OCI-LY7 (cell line): ENCODE measurements around the gene SLC17A4. TPM values are rescaled to one million over a fixed set of nuclear protein-coding genes. Genes with fewer than 3 reads are reported as not detected.

Experiments
- BruUV-seq: library from RNA; stranded (reverse); fragments of 400-500 nt; replicated peaks from 2 replicates; lab custom pipeline; 2021; lab: Mats Ljungman, UMichigan
- CTCF ChIA-PET: fragments of 300-600 bp; sonication (Branson Sonifier 250); formaldehyde crosslinking; loops from one replicate; lab custom pipeline; 2022; ENCODE audit warnings: antibody characterized with exemption; ENCODE audit not compliant: unreplicated experiment; lab: Charles Lee
- POLR2A ChIA-PET: fragments of 300-600 bp; sonication (Branson Sonifier 250); formaldehyde crosslinking; loops from one replicate; lab custom pipeline; 2022; ENCODE audit warnings: antibody characterized with exemption; lab: Charles Lee
- DNase-seq: peaks from one replicate; pipeline ENCODE4 v3.0.0-alpha.2; 2015; ENCODE audit warnings: low spot score
- H2AFZ ChIP-seq: fragments of 200-600 bp; sonication (generic), shearing (Covaris generic); 2 replicates; pipeline ENCODE4 v1.6.1; 2014; ENCODE audit warnings: mild to moderate bottlenecking, antibody characterized with exemption, low read length, moderate library complexity
- H3K27ac ChIP-seq: fragments of 200-600 bp; sonication (generic); 2 replicates; pipeline ENCODE4 v1.5.1; 2014; ENCODE audit warnings: mixed run types, low read depth, mild to moderate bottlenecking, moderate library complexity, low read length, inconsistent platforms; ENCODE audit not compliant: poor library complexity, severe bottlenecking
- H3K36me3 ChIP-seq: fragments of 200-600 bp; sonication (generic); 2 replicates; pipeline ENCODE4 v1.6.1; 2014; ENCODE audit warnings: mild to moderate bottlenecking, antibody characterized with exemption, low read length, moderate library complexity, mixed read lengths; ENCODE audit not compliant: insufficient read depth
- H3K4me1 ChIP-seq: fragments of 200-600 bp; sonication (generic); 2 replicates; pipeline ENCODE4 v1.5.1; 2014; ENCODE audit warnings: mild to moderate bottlenecking, low read length; ENCODE audit not compliant: insufficient read depth, poor library complexity, severe bottlenecking
- H3K4me2 ChIP-seq: fragments of 200-600 bp; sonication (generic); 2 replicates; pipeline ENCODE4 v1.6.1; 2014; ENCODE audit warnings: mild to moderate bottlenecking, low read length
- H3K4me3 ChIP-seq: fragments of 200-600 bp; sonication (generic); 2 replicates; pipeline ENCODE4 v1.5.1; 2014; ENCODE audit warnings: mild to moderate bottlenecking, low read depth, low read length; ENCODE audit not compliant: poor library complexity, severe bottlenecking
- H3K79me2 ChIP-seq: fragments of 200-600 bp; sonication (generic); 2 replicates; pipeline ENCODE4 v1.6.1; 2016; ENCODE audit warnings: low read depth, mild to moderate bottlenecking, low read length, moderate library complexity, mixed read lengths; ENCODE audit not compliant: insufficient read depth
- H3K9me2 ChIP-seq: fragments of 200-600 bp; sonication (generic); 2 replicates; pipeline ENCODE4 v1.6.1; 2016; ENCODE audit warnings: mild to moderate bottlenecking, low read length, mixed read lengths; ENCODE audit not compliant: insufficient read depth
- H3K9me3 ChIP-seq: fragments of 200-600 bp; sonication (generic); 2 replicates; pipeline ENCODE4 v1.6.1; 2014; ENCODE audit warnings: mild to moderate bottlenecking, mixed run types, low read length, mixed read lengths
- H4K20me1 ChIP-seq: fragments of 200-600 bp; sonication (generic); 2 replicates; pipeline ENCODE4 v1.6.1; 2014; ENCODE audit warnings: mild to moderate bottlenecking, antibody characterized with exemption, low read length, moderate library complexity, mixed read lengths; ENCODE audit not compliant: insufficient read depth
- CTCF ChIP-seq: fragments of 200-600 bp; sonication (generic); conservative IDR thresholded peaks from 2 replicates; pipeline ENCODE4 v1.5.1; 2014; ENCODE audit warnings: mild to moderate bottlenecking, antibody characterized with exemption, low read length, moderate library complexity, mixed read lengths
- EZH2phosphoT487 ChIP-seq: fragments of 200-600 bp; sonication (generic); IDR thresholded peaks from 2 replicates; pipeline ENCODE4 v1.6.1; 2018; ENCODE audit warnings: low read depth, borderline replicate concordance, mild to moderate bottlenecking, mixed run types, antibody characterized with exemption, low read length, moderate library complexity, mixed read lengths
- intact Hi-C: fragments of 100-400 bp; cut with micrococcal nuclease; formaldehyde crosslinking; loops from one replicate; pipeline ENCODE4 v1.10.0; 2022; ENCODE audit not compliant: unreplicated experiment
- total RNA-seq, 2 experiments: library from RNA; depleted of rRNA in 1 of 2; stranded (reverse); fragments of >200 nt in 1 of 2; shearing (Covaris generic) in 1 of 2; gene quantifications; 2 replicates each; pipeline ENCODE4 v1.2.3, GENCODE V29; 2014 to 2022

The SLC17A4 gene
- total RNA-seq, 2 experiments from 2014 or later: not detected

DNA sequence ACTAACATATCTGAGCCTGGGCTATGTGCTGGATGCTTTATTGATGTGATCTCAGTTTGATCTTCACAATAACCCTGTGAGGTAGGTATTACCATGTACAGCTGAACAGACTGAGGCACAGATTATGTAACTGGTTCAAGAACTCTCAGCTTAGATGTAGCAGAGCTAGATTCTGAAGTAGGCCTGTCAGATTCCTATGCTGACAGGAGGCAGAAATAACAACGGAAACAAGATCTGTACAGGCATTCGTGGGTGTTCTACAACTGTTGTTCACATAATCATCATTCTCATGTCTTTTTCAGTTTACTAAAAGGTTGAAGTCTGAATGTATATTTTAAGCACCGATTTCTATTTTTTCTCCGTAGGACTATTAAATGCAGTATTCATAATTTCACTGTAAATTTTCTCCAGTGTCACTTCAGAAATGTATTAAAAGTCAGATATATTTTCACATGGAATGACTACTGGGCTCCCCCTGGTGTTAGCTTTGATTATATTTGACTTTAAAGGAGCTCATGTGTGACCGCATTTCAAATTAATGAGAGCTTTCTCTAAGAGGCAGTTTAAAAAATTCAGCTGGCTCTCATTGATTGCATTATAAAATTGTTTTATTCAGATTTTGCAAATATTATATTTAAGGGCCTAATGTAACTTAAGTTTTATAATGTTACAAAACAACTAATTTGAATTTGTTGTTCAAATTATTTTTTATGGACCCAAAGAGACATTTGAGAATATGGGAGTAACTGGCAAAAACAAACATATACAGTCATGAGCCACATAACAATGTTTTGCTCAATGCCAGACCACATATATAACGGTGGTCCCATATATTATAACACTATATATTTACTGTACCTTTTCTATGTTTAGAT, 36.4 kb upstream of the SLC17A4 start:
- Histone ChIP-seq H3K4me2 (no peak overlapping the region), H4K20me1 (no peaks in the 10 kb centered on the region), H3K9me3 (no peaks in the 10 kb centered on the region), H3K79me2 (no peaks in the 10 kb centered on the region), H3K36me3 (no peaks in the 10 kb centered on the region), H2AFZ (no peak overlapping the region), H3K27ac (no peak overlapping the region), H3K4me1 (no peaks in the 10 kb centered on the region), H3K9me2 (no peaks in the 10 kb centered on the region), H3K4me3 (no peak overlapping the region)
- CTCF ChIA-PET: no interaction called here
- POLR2A ChIA-PET: interaction anchor here (0.5 to 0.7 kb wide), 3 partner anchors 18 to 453 kb away, joined by 3 to 4 read pairs (median 4); no protein-coding TSS in a partner anchor
- peak; percentile 59 for DNase-seq
- intact Hi-C loops: loop anchor here (1.0 kb wide), 1 partner anchor 495 kb away; no protein-coding TSS in a partner anchor
- TF ChIP-seq EZH2phosphoT487 (no peak), CTCF (peak; percentile 91)
- no TSS peak for BruUV-seq

- intact Hi-C loops: no loop called here
Observed at GRCh38 chr6:25726122-25726911, 28.2 kb upstream of the SLC17A4 start.

More at GRCh38 chr6:25726122-25726911, 28.2 kb upstream of the SLC17A4 start:
- no peak overlapping the region for H3K4me2 ChIP-seq
- TF ChIP-seq CTCF: no peak
- no peak for TF ChIP-seq EZH2phosphoT487
- BruUV-seq: no TSS peak
- H3K4me3 ChIP-seq: no peak overlapping the region
- no peaks in the 10 kb centered on the region for H3K9me2 ChIP-seq
- H4K20me1 ChIP-seq: no peaks in the 10 kb centered on the region
- H3K79me2 ChIP-seq: no peaks in the 10 kb centered on the region
- no peaks in the 10 kb centered on the region for H3K36me3 ChIP-seq
- POLR2A ChIA-PET: no interaction called here
- no peak for DNase-seq
- CTCF ChIA-PET: no interaction called here
- H3K9me3 ChIP-seq: no peaks in the 10 kb centered on the region
- H2AFZ ChIP-seq: no peak overlapping the region
- no peaks in the 10 kb centered on the region for H3K4me1 ChIP-seq
- no peak overlapping the region for H3K27ac ChIP-seq
